Cardiac muscle cell (in vitro differentiated cells and primary cell): ENCODE measurements around the gene KCNJ5. TPM values are rescaled to one million over a fixed set of nuclear protein-coding genes. Genes with fewer than 3 reads are reported as not detected.

Source experiments
- DNase-seq, 2 donors: peaks; one replicate each; pipeline versions ENCODE4 v3.0.0 to v3.0.0-alpha.2; 2010 to 2017; ENCODE audit warnings: low read depth in 1 of 2, low spot score in 1 of 2
- H3K27ac ChIP-seq: fragments of 200-600 bp; sonication (generic); 2 replicates; pipeline ENCODE4 v1.5.1; 2016
- H3K27me3 ChIP-seq: fragments of 200-600 bp; sonication (generic); 2 replicates; pipeline ENCODE4 v1.6.0; 2016; ENCODE audit warnings: control low read depth
- H3K36me3 ChIP-seq: fragments of 200-600 bp; sonication (generic); 2 replicates; pipeline ENCODE4 v1.5.1; 2016; ENCODE audit warnings: control low read depth
- H3K4me1 ChIP-seq: fragments of 200-600 bp; sonication (generic); 2 replicates; pipeline ENCODE4 v1.8.1; 2017; ENCODE audit warnings: low read depth, mild to moderate bottlenecking, mixed run types
- H3K4me3 ChIP-seq: fragments of 200-600 bp; sonication (generic); 2 replicates; pipeline ENCODE4 v1.5.1; 2016; ENCODE audit warnings: mild to moderate bottlenecking
- H3K9me3 ChIP-seq: fragments of 200-600 bp; sonication (generic); 2 replicates; pipeline ENCODE4 v1.5.1; 2017; ENCODE audit warnings: low read depth, mild to moderate bottlenecking, control low read depth
- polyA plus RNA-seq: library from polyadenylated mRNA; unstranded; fragments of >200 nt; fragmentation: Nextera tagmentation; extraction: Ambion mirVana; gene quantifications from 2 replicates; pipeline ENCODE4 v1.2.1, GENCODE V29; 2016
- total RNA-seq: library from RNA; depleted of rRNA; stranded (reverse); fragments of >200 nt; gene quantifications from 2 replicates; pipeline ENCODE4 v1.2.3, GENCODE V29; 2016
- TF ChIP-seq, protein P1 (sequence below): IDR thresholded peaks from 2 replicates; pipeline ENCODE4 v1.5.1; 2012; ENCODE audit warnings: low read depth, mild to moderate bottlenecking, low read length

Gene KCNJ5
- total and polyA plus RNA-seq, 2 experiments from 2014 or later = 44.8 to 71.8 TPM

GRCh38 chr11:128893578-128894285, 2.6 kb downstream of the KCNJ5 start:
- H3K27me3 ChIP-seq = no peaks in the 10 kb centered on the region
- H3K36me3 ChIP-seq = no peaks in the 10 kb centered on the region
- no peaks in the 10 kb centered on the region for H3K9me3 ChIP-seq
- peak overlapping the region; percentile 87 for H3K27ac ChIP-seq
- DNase-seq = no peak
- TF ChIP-seq, protein P1, sequence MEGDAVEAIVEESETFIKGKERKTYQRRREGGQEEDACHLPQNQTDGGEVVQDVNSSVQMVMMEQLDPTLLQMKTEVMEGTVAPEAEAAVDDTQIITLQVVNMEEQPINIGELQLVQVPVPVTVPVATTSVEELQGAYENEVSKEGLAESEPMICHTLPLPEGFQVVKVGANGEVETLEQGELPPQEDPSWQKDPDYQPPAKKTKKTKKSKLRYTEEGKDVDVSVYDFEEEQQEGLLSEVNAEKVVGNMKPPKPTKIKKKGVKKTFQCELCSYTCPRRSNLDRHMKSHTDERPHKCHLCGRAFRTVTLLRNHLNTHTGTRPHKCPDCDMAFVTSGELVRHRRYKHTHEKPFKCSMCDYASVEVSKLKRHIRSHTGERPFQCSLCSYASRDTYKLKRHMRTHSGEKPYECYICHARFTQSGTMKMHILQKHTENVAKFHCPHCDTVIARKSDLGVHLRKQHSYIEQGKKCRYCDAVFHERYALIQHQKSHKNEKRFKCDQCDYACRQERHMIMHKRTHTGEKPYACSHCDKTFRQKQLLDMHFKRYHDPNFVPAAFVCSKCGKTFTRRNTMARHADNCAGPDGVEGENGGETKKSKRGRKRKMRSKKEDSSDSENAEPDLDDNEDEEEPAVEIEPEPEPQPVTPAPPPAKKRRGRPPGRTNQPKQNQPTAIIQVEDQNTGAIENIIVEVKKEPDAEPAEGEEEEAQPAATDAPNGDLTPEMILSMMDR = no peak
- peaks cover 74% of the 10 kb centered on the region for H3K4me1 ChIP-seq
- H3K4me3 ChIP-seq = peak overlapping the region; percentile 76

DNA sequence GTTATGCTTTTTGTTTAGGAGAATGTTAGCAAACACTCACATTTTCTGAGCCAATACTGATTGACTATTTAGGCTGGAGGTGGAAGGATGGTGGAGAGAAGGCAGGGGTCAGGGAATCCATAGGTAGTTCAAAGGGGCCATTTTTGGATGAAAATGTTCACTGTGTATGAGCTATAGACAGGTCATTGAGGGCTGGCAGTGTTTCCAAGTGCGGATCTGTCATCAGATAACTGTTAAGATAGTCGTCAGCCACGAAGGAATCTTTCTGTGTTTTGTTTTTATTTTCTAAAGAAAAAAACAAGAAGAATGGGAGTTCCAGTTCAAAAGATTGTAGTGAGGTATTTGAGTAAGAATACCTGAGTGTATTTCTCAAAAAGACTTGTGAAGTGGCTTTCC, 3.1 kb downstream of the KCNJ5 start:
- Histone ChIP-seq H3K9me3 (no peaks in the 10 kb centered on the region), H3K27me3 (no peaks in the 10 kb centered on the region), H3K4me1 (peaks cover 70% of the 10 kb centered on the region), H3K27ac (peak overlapping the region; percentile 87), H3K4me3 (peak overlapping the region; percentile 76), H3K36me3 (no peaks in the 10 kb centered on the region)
- TF ChIP-seq, protein P1 = no peak
- no peak for DNase-seq

- H3K36me3 ChIP-seq = no peaks in the 10 kb centered on the region
- no peaks in the 10 kb centered on the region for H3K27me3 ChIP-seq
- no peaks in the 10 kb centered on the region for H3K9me3 ChIP-seq
- peak overlapping the region; percentile 76 for H3K4me3 ChIP-seq
- TF ChIP-seq, protein P1 = no peak
- H3K4me1 ChIP-seq = peaks cover 66% of the 10 kb centered on the region
- H3K27ac ChIP-seq = peak overlapping the region; percentile 87
- peak in 1 of 2 donors; percentile 86 for DNase-seq
These were observed 3.5 kb downstream of the KCNJ5 start for GRCh38 chr11:128894685-128895084.

GRCh38 chr11:128895526-128895925, 4.4 kb downstream of the KCNJ5 start:
- Histone ChIP-seq H3K36me3 (no peaks in the 10 kb centered on the region), H3K4me3 (no peak overlapping the region), H3K4me1 (peaks cover 61% of the 10 kb centered on the region), H3K27me3 (no peaks in the 10 kb centered on the region), H3K9me3 (no peaks in the 10 kb centered on the region), H3K27ac (peak overlapping the region; percentile 87)
- DNase-seq = no peak
- TF ChIP-seq, protein P1 = no peak

DNA sequence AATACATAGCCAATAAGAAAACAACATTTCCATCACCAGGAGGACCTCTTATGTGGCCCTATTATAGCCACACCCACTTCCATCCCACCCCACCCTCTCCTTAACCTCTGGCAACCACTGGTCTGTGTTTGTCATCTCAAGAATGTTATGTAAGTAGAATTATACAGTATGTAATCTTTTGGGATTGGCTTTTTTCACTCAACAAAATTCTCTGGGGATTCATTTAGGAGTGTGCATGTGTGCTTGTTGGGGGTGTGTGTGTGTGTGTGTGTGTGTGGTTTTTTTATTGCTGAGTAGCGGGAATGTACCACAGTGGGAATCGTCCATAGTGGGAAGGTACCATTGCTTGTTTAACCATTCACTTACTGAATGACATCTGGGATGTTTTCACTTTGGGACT, 5.2 kb downstream of the KCNJ5 start:
- TF ChIP-seq, protein P1 = no peak
- peak overlapping the region; percentile 87 for H3K27ac ChIP-seq

More for the DNA sequence above, 5.2 kb downstream of the KCNJ5 start:
- no peaks in the 10 kb centered on the region for H3K27me3 ChIP-seq
- peaks cover 63% of the 10 kb centered on the region for H3K4me1 ChIP-seq
- H3K4me3 ChIP-seq = no peak overlapping the region
- no peak for DNase-seq
- H3K9me3 ChIP-seq = no peaks in the 10 kb centered on the region
- H3K36me3 ChIP-seq = no peaks in the 10 kb centered on the region
